ENCODE results near the gene IL11. TPM values are rescaled to one million over a fixed set of nuclear protein-coding genes. Genes with fewer than 3 reads are reported as not detected.

The IL11 gene
- total RNA-seq, 1 donor from 2014 or later = not detected

DNA sequence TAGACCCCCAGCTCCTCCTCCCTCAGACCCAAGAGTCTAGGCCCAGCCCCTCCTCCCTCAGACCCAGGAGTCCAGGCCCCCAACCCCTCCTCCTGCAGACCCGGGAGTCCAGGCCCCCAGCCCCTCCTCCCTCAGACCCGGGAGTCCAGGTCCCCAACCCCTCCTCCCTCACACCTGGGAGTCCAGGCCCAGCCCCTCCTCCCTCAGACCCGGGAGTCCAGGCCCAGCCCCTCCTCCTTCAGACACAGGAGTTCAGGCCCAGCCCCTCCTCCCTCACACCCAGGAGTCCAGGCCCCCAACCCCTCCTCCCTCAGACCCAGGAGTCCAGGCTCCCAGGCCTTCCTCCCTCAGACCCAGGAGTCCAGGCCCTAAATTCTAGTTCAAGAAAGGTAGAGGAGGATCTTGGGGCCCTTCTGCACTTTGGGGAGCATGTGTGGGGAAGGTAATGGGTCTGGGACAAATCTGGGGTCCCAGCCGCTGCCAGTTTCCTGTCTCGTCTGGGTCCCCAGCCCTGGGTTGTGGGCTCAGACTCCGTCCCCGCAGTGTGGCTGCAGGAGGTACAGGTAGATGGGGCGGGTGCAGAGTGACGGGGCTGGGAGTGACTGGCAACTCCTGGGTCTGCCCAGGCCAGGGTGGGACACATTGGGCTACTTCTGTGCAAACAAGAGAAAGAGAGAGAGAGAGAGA is 3.2 kb upstream of the IL11 start:
- Histone ChIP-seq H3K9ac (ENCODE audit: low read depth in 1 of 3, low read length in 3 of 3) (no peak overlapping the region), H3K27ac (ENCODE audit: low read depth, low read length) (no peak overlapping the region), H3K36me3 (ENCODE audit: control insufficient read depth in 3 of 3, insufficient read depth in 3 of 3, low read length in 3 of 3) (no peaks in the 10 kb centered on the region), H3K9me3 (ENCODE audit: control insufficient read depth in 3 of 3, low read length in 3 of 3) (no peaks in the 10 kb centered on the region), H3K27me3 (ENCODE audit: control insufficient read depth in 3 of 3, insufficient read depth in 3 of 3, low read length in 3 of 3) (peaks cover 64 to 77% (median 75%) of the 10 kb centered on the region in 3 donors), H3K4me1 (ENCODE audit: control insufficient read depth in 3 of 3, insufficient read depth in 3 of 3, low read length in 3 of 3) (peaks cover 0 to 4% (median 0%) of the 10 kb centered on the region in 3 donors), H3K4me3 (ENCODE audit: low read length in 3 of 3) (no peak overlapping the region)

GRCh38 chr19:55372316-55373081 is 2.2 kb upstream of the IL11 start:
- H3K4me1 ChIP-seq (ENCODE audit: control insufficient read depth in 3 of 3, insufficient read depth in 3 of 3, low read length in 3 of 3) = peaks cover 0 to 4% (median 0%) of the 10 kb centered on the region in 3 donors
- H3K9me3 ChIP-seq (ENCODE audit: control insufficient read depth in 3 of 3, low read length in 3 of 3) = no peaks in the 10 kb centered on the region
- no peak overlapping the region for H3K4me3 ChIP-seq (ENCODE audit: low read length in 3 of 3)
- no peaks in the 10 kb centered on the region for H3K36me3 ChIP-seq (ENCODE audit: control insufficient read depth in 3 of 3, insufficient read depth in 3 of 3, low read length in 3 of 3)
- H3K27me3 ChIP-seq (ENCODE audit: control insufficient read depth in 3 of 3, insufficient read depth in 3 of 3, low read length in 3 of 3) = peaks cover 70 to 77% (median 74%) of the 10 kb centered on the region in 3 donors
- H3K27ac ChIP-seq (ENCODE audit: low read depth, low read length) = no peak overlapping the region
- H3K9ac ChIP-seq (ENCODE audit: low read depth in 1 of 3, low read length in 3 of 3) = no peak overlapping the region

DNA sequence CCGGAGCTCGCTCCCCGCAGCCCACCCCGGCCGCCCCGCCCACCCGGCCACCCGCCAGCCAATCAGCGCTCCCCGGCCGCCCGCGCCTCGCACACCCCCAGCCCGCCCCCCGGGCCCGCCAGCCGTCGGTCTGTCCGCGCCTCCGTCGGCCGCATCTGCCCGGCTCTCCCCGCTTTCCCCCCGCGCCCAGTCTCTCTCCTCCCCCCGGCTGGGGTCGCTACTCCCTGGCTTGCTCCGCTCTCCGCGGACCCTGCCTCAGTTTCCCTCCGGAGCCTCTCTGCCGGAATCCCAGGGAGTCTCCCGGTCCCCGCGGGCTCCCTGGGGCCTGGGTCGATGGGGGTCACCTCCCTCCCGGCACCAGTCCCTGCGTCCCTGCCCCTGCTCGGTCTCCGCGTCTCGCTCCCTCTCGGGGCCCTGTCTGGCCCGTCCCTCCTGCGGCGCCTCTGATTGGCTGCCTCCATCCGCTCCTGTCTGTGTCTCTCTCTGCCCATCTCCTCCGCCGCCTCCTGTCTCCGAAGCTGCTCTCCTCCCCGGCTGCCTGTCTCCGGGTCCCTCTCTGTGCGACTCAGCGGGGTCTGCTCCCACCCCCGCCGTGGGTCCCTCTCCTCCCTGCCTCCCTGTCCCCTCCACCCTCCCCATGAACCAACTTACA is 484 bp downstream of the IL11 start:
- no peaks in the 10 kb centered on the region for H3K9me3 ChIP-seq (ENCODE audit: control insufficient read depth in 3 of 3, low read length in 3 of 3)
- no peaks in the 10 kb centered on the region for H3K36me3 ChIP-seq (ENCODE audit: control insufficient read depth in 3 of 3, insufficient read depth in 3 of 3, low read length in 3 of 3)
- H3K4me1 ChIP-seq (ENCODE audit: control insufficient read depth in 3 of 3, insufficient read depth in 3 of 3, low read length in 3 of 3) = peaks cover 0 to 4% (median 0%) of the 10 kb centered on the region in 3 donors
- H3K9ac ChIP-seq (ENCODE audit: low read depth in 1 of 3, low read length in 3 of 3) = no peak overlapping the region
- H3K27me3 ChIP-seq (ENCODE audit: control insufficient read depth in 3 of 3, insufficient read depth in 3 of 3, low read length in 3 of 3) = peaks cover 51 to 59% (median 55%) of the 10 kb centered on the region in 3 donors
- no peak overlapping the region for H3K27ac ChIP-seq (ENCODE audit: low read depth, low read length)
- peak overlapping the region in 1 of 3 donors; percentile 40 for H3K4me3 ChIP-seq (ENCODE audit: low read length in 3 of 3)

DNA sequence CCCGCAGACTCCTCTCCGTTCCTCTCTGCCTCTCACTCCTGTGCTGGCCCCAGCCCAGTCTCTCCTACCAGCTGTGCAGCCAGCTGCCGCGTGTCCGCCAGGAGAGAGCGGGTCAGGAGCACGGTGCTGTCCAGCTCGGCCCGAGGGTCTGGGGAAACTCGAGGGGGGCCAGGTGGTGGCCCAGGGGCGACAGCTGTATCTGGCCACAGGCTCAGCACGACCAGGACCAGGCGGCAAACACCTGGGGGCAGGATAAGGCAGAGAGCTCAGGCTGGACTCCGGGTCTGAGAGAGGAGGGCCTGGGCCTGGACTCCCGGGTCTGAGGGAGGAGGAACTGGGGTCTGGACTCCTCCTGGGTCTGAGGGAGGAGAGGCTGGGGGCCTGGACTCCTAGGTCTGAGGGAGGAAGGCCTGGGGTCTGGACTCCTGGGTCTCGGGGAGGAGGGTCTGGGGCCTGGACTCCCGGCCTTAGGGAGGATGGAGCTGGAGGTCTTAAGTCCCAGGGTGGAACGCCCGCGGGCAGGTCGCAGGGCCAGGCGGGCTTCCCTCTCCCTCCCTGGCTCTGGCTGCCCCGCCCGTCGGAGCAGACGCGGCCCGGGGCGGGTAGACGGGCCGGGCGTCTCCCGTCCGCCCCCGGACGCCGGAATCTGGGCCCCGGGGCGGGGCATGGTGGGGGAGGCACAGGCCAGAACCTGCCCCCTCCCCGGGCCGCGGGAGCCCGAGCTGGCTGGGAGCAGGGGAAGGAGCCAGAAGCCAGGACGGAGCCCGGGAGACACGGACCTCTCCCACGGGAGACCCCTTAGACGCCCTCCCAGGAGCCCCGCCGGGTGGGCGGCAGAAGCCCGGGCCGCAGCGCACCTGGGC is 1.3 kb downstream of the IL11 start:
- no peak overlapping the region for H3K4me3 ChIP-seq (ENCODE audit: low read length in 3 of 3)
- peaks cover 48 to 53% (median 52%) of the 10 kb centered on the region in 3 donors for H3K27me3 ChIP-seq (ENCODE audit: control insufficient read depth in 3 of 3, insufficient read depth in 3 of 3, low read length in 3 of 3)
- peaks cover 0 to 3% (median 0%) of the 10 kb centered on the region in 3 donors for H3K4me1 ChIP-seq (ENCODE audit: control insufficient read depth in 3 of 3, insufficient read depth in 3 of 3, low read length in 3 of 3)
- H3K9ac ChIP-seq (ENCODE audit: low read depth in 1 of 3, low read length in 3 of 3) = no peak overlapping the region
- H3K36me3 ChIP-seq (ENCODE audit: control insufficient read depth in 3 of 3, insufficient read depth in 3 of 3, low read length in 3 of 3) = no peaks in the 10 kb centered on the region
- H3K27ac ChIP-seq (ENCODE audit: low read depth, low read length) = no peak overlapping the region
- no peaks in the 10 kb centered on the region for H3K9me3 ChIP-seq (ENCODE audit: control insufficient read depth in 3 of 3, low read length in 3 of 3)

DNA sequence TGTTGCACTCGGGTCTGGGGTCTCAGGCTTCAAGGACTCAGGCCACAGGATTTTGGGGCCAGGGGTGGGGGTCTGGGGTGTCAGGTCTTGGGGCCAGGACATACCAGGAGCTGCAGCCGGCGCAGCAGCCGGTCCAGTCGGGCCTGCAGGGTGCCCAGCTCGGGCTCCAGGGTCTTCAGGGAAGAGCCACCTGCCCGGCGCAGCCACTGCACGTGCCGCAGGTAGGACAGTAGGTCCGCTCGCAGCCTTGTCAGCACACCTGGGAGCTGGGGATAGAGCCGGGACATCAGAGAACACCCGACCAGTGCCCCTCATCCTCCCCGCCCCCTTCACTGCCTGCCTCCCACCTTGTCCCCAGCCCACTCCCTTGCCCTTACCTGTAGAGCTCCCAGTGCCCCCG is 2.2 kb downstream of the IL11 start:
- Histone ChIP-seq H3K9me3 (ENCODE audit: control insufficient read depth in 3 of 3, low read length in 3 of 3) (no peaks in the 10 kb centered on the region), H3K36me3 (ENCODE audit: control insufficient read depth in 3 of 3, insufficient read depth in 3 of 3, low read length in 3 of 3) (no peaks in the 10 kb centered on the region), H3K27me3 (ENCODE audit: control insufficient read depth in 3 of 3, insufficient read depth in 3 of 3, low read length in 3 of 3) (peaks cover 42 to 47% (median 47%) of the 10 kb centered on the region in 3 donors), H3K9ac (ENCODE audit: low read depth in 1 of 3, low read length in 3 of 3) (no peak overlapping the region), H3K4me3 (ENCODE audit: low read length in 3 of 3) (no peak overlapping the region), H3K27ac (ENCODE audit: low read depth, low read length) (no peak overlapping the region), H3K4me1 (ENCODE audit: control insufficient read depth in 3 of 3, insufficient read depth in 3 of 3, low read length in 3 of 3) (peaks cover 0 to 3% (median 0%) of the 10 kb centered on the region in 3 donors)

- Histone ChIP-seq H3K4me1 (ENCODE audit: control insufficient read depth in 3 of 3, insufficient read depth in 3 of 3, low read length in 3 of 3) (peaks cover 0 to 3% (median 0%) of the 10 kb centered on the region in 3 donors), H3K27me3 (ENCODE audit: control insufficient read depth in 3 of 3, insufficient read depth in 3 of 3, low read length in 3 of 3) (peaks cover 31 to 36% (median 35%) of the 10 kb centered on the region in 3 donors), H3K36me3 (ENCODE audit: control insufficient read depth in 3 of 3, insufficient read depth in 3 of 3, low read length in 3 of 3) (no peaks in the 10 kb centered on the region), H3K27ac (ENCODE audit: low read depth, low read length) (no peak overlapping the region), H3K9ac (ENCODE audit: low read depth in 1 of 3, low read length in 3 of 3) (no peak overlapping the region), H3K9me3 (ENCODE audit: control insufficient read depth in 3 of 3, low read length in 3 of 3) (no peaks in the 10 kb centered on the region), H3K4me3 (ENCODE audit: low read length in 3 of 3) (no peak overlapping the region)
These were observed 3.5 kb downstream of the IL11 start for GRCh38 chr19:55366790-55367189.

- Histone ChIP-seq H3K36me3 (ENCODE audit: control insufficient read depth in 3 of 3, insufficient read depth in 3 of 3, low read length in 3 of 3) (no peaks in the 10 kb centered on the region), H3K27ac (ENCODE audit: low read depth, low read length) (no peak overlapping the region), H3K27me3 (ENCODE audit: control insufficient read depth in 3 of 3, insufficient read depth in 3 of 3, low read length in 3 of 3) (peaks cover 25 to 33% (median 29%) of the 10 kb centered on the region in 3 donors), H3K4me3 (ENCODE audit: low read length in 3 of 3) (no peak overlapping the region), H3K9me3 (ENCODE audit: control insufficient read depth in 3 of 3, low read length in 3 of 3) (no peaks in the 10 kb centered on the region), H3K9ac (ENCODE audit: low read depth in 1 of 3, low read length in 3 of 3) (no peak overlapping the region), H3K4me1 (ENCODE audit: control insufficient read depth in 3 of 3, insufficient read depth in 3 of 3, low read length in 3 of 3) (peaks cover 0 to 3% (median 0%) of the 10 kb centered on the region in 3 donors)
These were observed 4.3 kb downstream of the IL11 start for GRCh38 chr19:55365964-55366363.

DNA sequence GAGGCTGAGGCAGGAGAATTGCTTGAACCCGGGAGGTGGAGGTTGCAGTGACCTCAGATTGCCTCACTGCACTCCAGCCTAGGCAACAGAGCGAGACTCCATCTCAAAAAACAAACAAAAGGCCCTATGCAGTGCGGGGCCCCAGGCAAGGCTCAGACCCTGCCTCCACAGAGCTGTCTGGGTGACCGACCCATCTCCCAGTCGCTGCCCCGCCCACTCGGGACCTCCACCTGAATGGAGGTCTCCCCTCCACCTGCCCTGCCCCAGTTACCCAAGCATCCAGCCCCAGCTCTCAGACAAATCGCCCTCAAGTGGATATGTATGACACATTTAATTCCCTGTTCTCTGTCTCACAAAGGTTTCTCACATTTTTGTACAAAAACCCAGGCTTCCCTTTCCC is 5.0 kb downstream of the IL11 start:
- H3K9ac ChIP-seq (ENCODE audit: low read depth in 1 of 3, low read length in 3 of 3) = no peak overlapping the region
- H3K4me3 ChIP-seq (ENCODE audit: low read length in 3 of 3) = no peak overlapping the region
- H3K27me3 ChIP-seq (ENCODE audit: control insufficient read depth in 3 of 3, insufficient read depth in 3 of 3, low read length in 3 of 3) = peaks cover 20 to 29% (median 24%) of the 10 kb centered on the region in 3 donors
- H3K36me3 ChIP-seq (ENCODE audit: control insufficient read depth in 3 of 3, insufficient read depth in 3 of 3, low read length in 3 of 3) = no peaks in the 10 kb centered on the region
- no peaks in the 10 kb centered on the region for H3K9me3 ChIP-seq (ENCODE audit: control insufficient read depth in 3 of 3, low read length in 3 of 3)
- H3K27ac ChIP-seq (ENCODE audit: low read depth, low read length) = no peak overlapping the region
- peaks cover 0 to 3% (median 0%) of the 10 kb centered on the region in 3 donors for H3K4me1 ChIP-seq (ENCODE audit: control insufficient read depth in 3 of 3, insufficient read depth in 3 of 3, low read length in 3 of 3)

- Histone ChIP-seq H3K9me3 (ENCODE audit: control insufficient read depth in 3 of 3, low read length in 3 of 3) (no peaks in the 10 kb centered on the region), H3K36me3 (ENCODE audit: control insufficient read depth in 3 of 3, insufficient read depth in 3 of 3, low read length in 3 of 3) (no peaks in the 10 kb centered on the region), H3K4me3 (ENCODE audit: low read length in 3 of 3) (no peak within 1 kb of the TSS), H3K4me1 (ENCODE audit: control insufficient read depth in 3 of 3, insufficient read depth in 3 of 3, low read length in 3 of 3) (no peaks in the 10 kb centered on the region), H3K27me3 (ENCODE audit: control insufficient read depth in 3 of 3, insufficient read depth in 3 of 3, low read length in 3 of 3) (peaks cover 4 to 12% (median 9%) of the 10 kb centered on the region in 3 donors), H3K27ac (ENCODE audit: low read depth, low read length) (no peak within 1 kb of the TSS), H3K9ac (ENCODE audit: low read depth in 1 of 3, low read length in 3 of 3) (no peak within 1 kb of the TSS)
These were observed 7.1 kb downstream of the IL11 start, which contains the start of gene GARIN5B for GRCh38 chr19:55362990-55363716. Gene GARIN5B (minus strand): TSS chr19:55363260. CDS start chr19:55363066, 194 bp downstream.
